NCI-H1092 (cell line): Measurements from ENCODE around the gene INTS6.
"Not testable (repeated sequence)": the region's sequence is repeated elsewhere in the genome, so short reads cannot be mapped to it uniquely, and the experiment has no call there.

Source experiments
- DNase-seq: peaks from one replicate; lab custom pipeline; 2025; lab: John Stamatoyannopoulos, UW

INTS6 gene

DNA sequence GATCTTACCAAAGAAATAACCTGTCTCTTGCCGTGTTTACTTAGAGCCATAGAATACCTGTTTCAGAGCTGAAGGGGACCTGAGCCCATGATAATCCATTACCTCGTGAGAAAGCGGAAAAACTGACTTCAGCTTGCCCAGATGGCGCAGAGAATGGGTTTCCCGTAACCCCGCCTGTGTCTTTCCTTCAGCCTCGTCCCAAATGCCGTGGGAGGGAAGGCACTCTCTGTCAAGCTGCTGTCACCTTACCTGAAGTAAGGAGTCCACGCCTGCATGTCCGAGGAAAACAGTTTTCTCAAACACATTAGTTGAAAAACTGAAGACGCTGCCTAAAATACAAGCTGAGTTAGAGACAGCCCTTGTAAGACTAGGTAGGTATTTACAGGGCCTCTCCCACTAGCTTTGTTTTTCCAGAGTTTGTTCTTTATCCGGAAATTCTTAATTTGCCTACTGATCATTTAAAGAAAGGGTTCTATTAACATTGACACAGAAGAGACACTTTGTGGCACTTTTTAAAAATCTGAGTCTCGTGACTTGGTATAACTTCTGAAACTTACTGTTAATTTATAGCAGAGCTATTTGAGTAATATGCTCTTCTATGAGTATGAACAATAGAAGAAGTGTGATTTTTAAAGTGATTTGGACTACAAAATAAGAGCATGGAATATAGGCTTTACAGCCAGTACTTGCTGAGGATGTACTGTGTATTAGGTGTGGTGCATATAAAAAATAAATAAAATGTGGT lies 1.3 kb upstream of the INTS6 start:
- DNase-seq: no peak

GRCh38 chr13:51453207-51453958 lies 547 bp upstream of the INTS6 start:
- DNase-seq: peak; percentile 81

GRCh38 chr13:51451467-51452360 lies 1.1 kb downstream of the INTS6 start:
- DNase-seq: peak; percentile 61

DNA sequence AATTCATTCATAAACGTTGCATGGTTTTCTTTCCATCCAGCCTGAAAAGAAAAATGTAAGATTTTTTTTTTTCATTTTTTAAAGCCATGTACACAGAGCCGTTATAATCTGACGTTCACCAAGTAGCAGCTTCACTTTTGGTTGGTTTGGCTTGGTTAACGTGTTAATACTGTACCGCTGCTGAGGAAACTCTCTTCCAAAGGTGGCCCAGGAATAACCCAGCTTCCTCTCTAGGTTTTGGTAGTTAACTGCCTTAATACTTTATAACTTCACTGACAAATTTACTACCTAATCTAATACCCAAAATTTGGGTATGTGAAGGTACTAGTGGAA lies 1.7 kb downstream of the INTS6 start:
- DNase-seq: no peak

GRCh38 chr13:51449018-51449417 lies 3.8 kb downstream of the INTS6 start:
- no peak for DNase-seq

DNA sequence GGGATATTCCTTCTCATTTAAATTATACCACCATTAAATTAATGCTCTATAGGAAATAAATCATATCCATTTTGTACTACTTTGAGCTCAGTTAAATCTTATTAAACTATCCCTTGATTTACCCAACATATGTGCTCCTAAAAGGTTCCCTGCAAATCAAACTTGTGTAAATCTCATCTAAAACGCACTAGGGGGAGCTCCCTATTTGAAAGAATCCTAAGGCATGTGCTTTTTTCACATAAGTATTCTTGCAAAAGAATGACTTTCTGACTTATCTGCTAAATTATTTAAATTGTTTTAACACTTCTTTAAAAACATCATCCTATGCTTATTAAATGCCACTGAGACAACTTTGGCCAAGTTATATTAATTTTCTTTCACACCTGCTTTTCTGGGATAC lies 7.9 kb downstream of the INTS6 start:
- DNase-seq: no peak

GRCh38 chr13:51440381-51440780 lies 12.5 kb downstream of the INTS6 start:
- no peak for DNase-seq

GRCh38 chr13:51437550-51438127 lies 15.2 kb downstream of the INTS6 start:
- no peak for DNase-seq

DNA sequence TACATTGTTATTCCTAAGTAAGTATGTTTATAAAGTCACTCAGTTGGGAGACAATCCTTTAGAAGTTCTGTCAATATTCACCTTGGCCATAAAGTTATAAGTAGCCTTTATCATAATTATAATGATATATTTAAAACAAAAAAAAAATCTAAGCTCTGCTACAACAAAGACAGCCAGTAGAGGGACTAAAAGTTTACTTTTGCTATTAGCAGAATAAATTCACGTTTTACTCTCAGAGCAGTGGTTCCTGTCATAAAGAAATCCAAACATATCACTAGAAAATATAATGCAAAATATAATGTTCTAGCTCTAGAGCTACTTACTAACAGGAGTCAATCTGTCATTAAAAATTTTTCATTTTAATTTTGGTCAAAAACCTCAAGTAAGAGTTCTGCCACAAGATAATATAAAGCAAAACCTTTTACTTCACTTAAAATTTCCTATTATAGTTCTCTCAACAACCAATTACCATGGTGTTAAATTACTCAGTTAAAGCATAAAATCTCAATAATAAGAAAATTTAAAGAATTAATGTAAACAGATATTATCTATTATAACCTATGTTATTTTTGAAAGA lies 17.7 kb downstream of the INTS6 start:
- DNase-seq: no peak

DNA sequence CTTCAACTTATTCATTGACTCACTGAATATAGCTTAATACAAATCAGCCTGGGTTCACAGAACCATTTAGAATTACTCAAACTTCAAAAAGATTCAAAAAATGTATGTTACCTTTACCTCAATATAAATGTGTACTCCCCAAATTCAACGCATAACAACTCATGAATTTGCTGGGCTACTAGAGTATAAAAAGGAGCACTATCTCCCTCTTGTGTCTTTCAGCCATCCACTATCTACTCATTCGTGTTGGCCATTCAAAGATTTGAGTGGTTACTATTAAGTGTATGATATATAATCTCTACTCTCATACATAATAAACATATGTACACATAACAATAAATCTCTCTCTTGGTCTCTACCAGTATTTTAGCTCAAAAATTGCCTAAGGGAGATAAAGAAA lies 20.3 kb downstream of the INTS6 start:
- no peak for DNase-seq

- DNase-seq: no peak
These were observed 25.9 kb downstream of the INTS6 start for GRCh38 chr13:51426982-51427381.

GRCh38 chr13:51425410-51426042 lies 27.3 kb downstream of the INTS6 start:
- no peak for DNase-seq

GRCh38 chr13:51423766-51424165 lies 29.1 kb downstream of the INTS6 start:
- no peak for DNase-seq

- no peak for DNase-seq
These were observed 30.4 kb downstream of the INTS6 start for GRCh38 chr13:51422484-51422883.

GRCh38 chr13:51420681-51421490 lies 31.9 kb downstream of the INTS6 start:
- DNase-seq: no peak

- no peak for DNase-seq
These were observed 33.7 kb downstream of the INTS6 start for GRCh38 chr13:51419001-51419636.

DNA sequence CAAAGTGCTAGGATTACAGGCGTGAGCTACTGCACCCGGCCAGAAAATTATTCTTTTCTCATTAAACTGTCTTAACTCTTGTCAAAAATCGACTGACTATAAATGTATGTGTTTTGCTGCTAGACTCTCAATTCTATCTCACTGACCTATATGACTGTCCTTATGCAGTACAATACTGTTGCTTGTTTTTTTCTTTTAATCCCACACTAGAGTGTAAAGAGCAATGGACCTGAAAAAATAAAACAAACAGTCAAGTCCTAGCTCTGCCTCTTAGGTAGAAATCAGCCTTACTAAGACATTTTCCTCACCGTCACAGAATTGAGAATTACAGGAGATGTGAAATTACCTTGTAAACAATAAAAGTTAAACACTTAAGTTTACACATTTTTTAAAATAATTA lies 35.1 kb downstream of the INTS6 start:
- DNase-seq: no peak

- DNase-seq: no peak
These were observed 36.7 kb downstream of the INTS6 start for GRCh38 chr13:51416107-51416506.

GRCh38 chr13:51415339-51415738 lies 37.5 kb downstream of the INTS6 start:
- DNase-seq: not testable (repeated sequence)

GRCh38 chr13:51412431-51412830 lies 40.4 kb downstream of the INTS6 start:
- no peak for DNase-seq
